ENCODE data around the gene SBNO1.

DNA sequence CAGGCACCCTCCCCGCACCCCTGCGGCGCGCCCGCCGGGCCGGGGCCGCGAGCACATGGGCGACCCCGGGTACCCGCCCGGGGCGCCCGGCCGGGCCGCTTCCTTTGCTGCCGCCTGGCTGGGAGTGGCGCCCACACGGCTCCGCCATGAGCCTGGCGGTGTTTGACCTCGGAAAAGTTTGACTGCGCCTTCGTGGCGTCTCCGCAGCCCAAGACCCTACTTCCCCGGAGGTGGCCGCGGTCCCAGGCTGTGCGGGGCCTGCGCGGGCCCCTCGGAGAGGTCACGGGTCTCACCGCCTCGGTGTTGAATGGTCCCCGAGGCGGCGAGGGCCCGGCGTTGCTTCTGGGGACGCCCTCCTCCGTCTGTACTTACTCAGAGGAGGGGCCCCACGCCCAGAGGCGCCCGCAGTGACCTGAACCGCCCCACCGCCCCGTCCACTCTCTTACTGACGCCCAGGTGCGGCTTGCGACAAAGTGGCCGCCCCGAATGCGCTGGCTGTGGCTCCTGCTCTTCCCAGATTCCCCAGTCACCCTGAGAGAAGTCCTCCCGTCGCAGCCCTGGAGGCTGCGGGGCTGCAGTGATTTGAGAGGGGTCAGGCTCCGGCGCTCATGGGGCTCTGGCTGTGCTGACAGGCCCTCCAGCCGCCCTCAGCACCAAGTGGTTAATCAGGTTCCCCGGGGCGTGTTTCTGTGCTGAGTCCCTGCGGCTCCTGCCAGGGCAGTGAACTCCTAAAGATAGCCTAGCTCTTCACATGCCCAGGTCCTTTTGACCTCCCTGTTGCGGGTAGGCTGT is 25.1 kb upstream of the SBNO1 start:
- no peak for TF ChIP-seq CTCF (IDR thresholded peaks at IDR 0.05; ENCODE audit: insufficient read depth, low read depth, low read length)
- TF ChIP-seq EZH2 (IDR thresholded peaks at IDR 0.05; ENCODE audit: insufficient read depth, low read length) = no peak

Data from astrocyte (in vitro differentiated cells and primary cell).